CD14-positive monocyte (primary cell): ENCODE data around the gene APOL4. TPM values are rescaled to one million over a fixed set of nuclear protein-coding genes. Genes with fewer than 3 reads are reported as not detected.
A peak's percentile ranks its signal among the peaks of the same experiment; 100 is the strongest.

Experiments used
- DNase-seq, 3 donors: peaks; one replicate each; pipeline ENCODE4 v3.0.0-alpha.2; 2011 to 2022
- H2AFZ ChIP-seq: 2 replicates; pipeline ENCODE4 v1.6.0; 2012; ENCODE audit warnings: mild to moderate bottlenecking, low read depth, low read length, inconsistent platforms; ENCODE audit not compliant: insufficient read depth, poor library complexity, severe bottlenecking
- H3K27ac ChIP-seq, 2 donors: 1 replicate in 1 of 2; 2 replicates in 1 of 2; pipeline ENCODE4 v1.5.1; 2012 to 2013; ENCODE audit warnings: low read length in 2 of 2, control low read depth in 1 of 2, inconsistent platforms in 1 of 2, low read depth in 1 of 2, mild to moderate bottlenecking in 1 of 2
- H3K27me3 ChIP-seq, 2 donors: one replicate each; pipeline versions ENCODE4 v1.6.0 to v1.6.1; 2011 to 2013; ENCODE audit warnings: low read length in 2 of 2; ENCODE audit not compliant: control insufficient read depth in 2 of 2, insufficient read depth in 2 of 2
- H3K36me3 ChIP-seq, 2 donors: replicated peaks in 1 of 2; 1 replicate in 1 of 2; 2 replicates in 1 of 2; pipeline versions ENCODE4 v1.5.1 to v1.6.1; 2012 to 2013; ENCODE audit warnings: low read length in 2 of 2, control low read depth in 1 of 2, inconsistent platforms in 1 of 2, mild to moderate bottlenecking in 1 of 2; ENCODE audit not compliant: insufficient read depth in 2 of 2, control insufficient read depth in 1 of 2
- H3K4me1 ChIP-seq, 2 donors: 1 replicate in 1 of 2; 2 replicates in 1 of 2; pipeline versions ENCODE4 v1.5.1 to v1.6.1; 2012 to 2013; ENCODE audit warnings: low read length in 2 of 2, control low read depth in 1 of 2, inconsistent platforms in 1 of 2, mild to moderate bottlenecking in 1 of 2, moderate library complexity in 1 of 2; ENCODE audit not compliant: insufficient read depth in 2 of 2, control insufficient read depth in 1 of 2
- H3K4me2 ChIP-seq: replicated peaks from 2 replicates; pipeline ENCODE3; 2012; ENCODE audit warnings: low read length, moderate library complexity, mild to moderate bottlenecking; ENCODE audit not compliant: poor library complexity, severe bottlenecking; ENCODE audit errors: extremely low read depth
- H3K4me3 ChIP-seq, 3 experiments: fragments of 200-600 bp in 1 of 3; sonication (generic) in 1 of 3; replicated peaks in 1 of 3; 1 replicate in 2 of 3; 2 replicates in 1 of 3; pipeline ENCODE4 v1.5.1; 2011 to 2013; ENCODE audit warnings: low read length in 3 of 3, mild to moderate bottlenecking in 3 of 3, control low read depth in 2 of 3, low read depth in 2 of 3, inconsistent platforms in 1 of 3, moderate library complexity in 1 of 3
- H3K79me2 ChIP-seq: 2 replicates; pipeline ENCODE4 v1.6.0; 2012; ENCODE audit warnings: mild to moderate bottlenecking, control low read depth, inconsistent platforms, low read length, moderate library complexity; ENCODE audit not compliant: insufficient read depth
- H3K9ac ChIP-seq: 2 replicates; pipeline ENCODE4 v1.6.0; 2017; ENCODE audit warnings: low read length, mild to moderate bottlenecking; ENCODE audit not compliant: insufficient read depth, poor library complexity, severe bottlenecking
- H3K9me3 ChIP-seq, 2 donors: replicated peaks in 1 of 2; 1 replicate in 1 of 2; 2 replicates in 1 of 2; pipeline versions ENCODE4 v1.5.1 to v1.6.1; 2012 to 2013; ENCODE audit warnings: low read length in 2 of 2, control low read depth in 1 of 2; ENCODE audit not compliant: control insufficient read depth in 1 of 2, insufficient read depth in 1 of 2
- H4K20me1 ChIP-seq: 2 replicates; pipeline ENCODE4 v1.6.0; 2012; ENCODE audit warnings: mild to moderate bottlenecking, low read length, control low read depth, moderate library complexity; ENCODE audit not compliant: insufficient read depth
- H3K27ac Mint-ChIP-seq, 7 donors: one replicate each; pipeline ENCODE4 v1.8.0; 2020; ENCODE audit warnings: mild to moderate bottlenecking in 7 of 7, mixed read lengths in 7 of 7, moderate library complexity in 6 of 7, inconsistent platforms in 2 of 7
- H3K27me3 Mint-ChIP-seq, 3 donors: one replicate each; pipeline ENCODE4 v1.8.0; 2021 to 2022; ENCODE audit warnings: low read depth in 3 of 3, mild to moderate bottlenecking in 3 of 3, mixed read lengths in 3 of 3, moderate library complexity in 3 of 3, inconsistent platforms in 1 of 3
- H3K36me3 Mint-ChIP-seq, 2 donors: one replicate each; pipeline ENCODE4 v1.8.0; 2020; ENCODE audit warnings: mixed read lengths in 2 of 2, inconsistent platforms in 1 of 2, mild to moderate bottlenecking in 1 of 2
- H3K4me1 Mint-ChIP-seq: one replicate; pipeline ENCODE4 v1.8.0; 2020; ENCODE audit warnings: mild to moderate bottlenecking, mixed read lengths
- H3K4me3 Mint-ChIP-seq, 2 donors: one replicate each; pipeline ENCODE4 v1.8.0; 2020; ENCODE audit warnings: mild to moderate bottlenecking in 2 of 2, mixed read lengths in 2 of 2, moderate library complexity in 1 of 2
- H3K9me3 Mint-ChIP-seq, 7 donors: one replicate each; pipeline ENCODE4 v1.8.0; 2020 to 2022; ENCODE audit warnings: mixed read lengths in 7 of 7, mild to moderate bottlenecking in 6 of 7, moderate library complexity in 6 of 7, inconsistent platforms in 2 of 7
- CTCF ChIP-seq: fragments of 200-600 bp; IDR thresholded peaks from one replicate; pipeline ENCODE4 v1.8.0; 2022; ENCODE audit warnings: antibody characterized with exemption, mild to moderate bottlenecking
- WGBS: methylation state at CpG from one replicate; pipeline ENCODE4 v1.1.5; 2013; ENCODE audit warnings: missing lambda C conversion rate; ENCODE audit not compliant: insufficient coverage; 5-methylcytosine and 5-hydroxymethylcytosine counted together
- intact Hi-C, 2 donors: fragments of 100-400 bp; cut with micrococcal nuclease; formaldehyde crosslinking; loops; one replicate each; pipeline versions ENCODE4 v1.15.0 to v1.15.1; 2023
- polyA plus RNA-seq, 3 donors: library from polyadenylated mRNA; depleted of rRNA in 1 of 3; unstranded in 2 of 3; stranded (reverse) in 1 of 3; fragments of 300-500 nt in 2 of 3; fragments of >200 nt in 1 of 3; fragmentation: Illumina TruSeq in 2 of 3; gene quantifications; 1 replicate in 2 of 3; 2 replicates in 1 of 3; pipeline ENCODE4 v1.2.3, GENCODE V29; 2012 to 2021

The APOL4 gene
- polyA plus RNA-seq, 3 donors, result 0.51 to 1.4 (median 0.71) TPM

GRCh38 chr22:36180038-36180880, 21.4 kb downstream of the APOL4 start:
- DNase-seq, result peak; percentile 68 to 80 (median 75)
- Histone ChIP-seq H3K9ac (no peak overlapping the region), H3K4me2 (no peak overlapping the region), H3K9me3 (no peaks in the 10 kb centered on the region), H3K4me3 (no peak overlapping the region), H3K36me3 (no peaks in the 10 kb centered on the region), H3K4me1 (peaks cover 4 to 5% of the 10 kb centered on the region in 2 donors), H4K20me1 (no peaks in the 10 kb centered on the region), H2AFZ (peak overlapping the region; percentile 25), H3K79me2 (no peaks in the 10 kb centered on the region), H3K27me3 (no peaks in the 10 kb centered on the region), H3K27ac (no peak overlapping the region)
- intact Hi-C loops, result loop anchor here in 1 of 2 donors (1.0 kb wide), 1 partner anchor 35 kb away; no protein-coding TSS in a partner anchor
- H3K9me3 Mint-ChIP-seq, result peaks cover 0 to 3% (median 0%) of the 10 kb centered on the region in 7 donors
- no peaks in the 10 kb centered on the region for H3K36me3 Mint-ChIP-seq
- H3K27me3 Mint-ChIP-seq, result peaks cover 0 to 2% (median 0%) of the 10 kb centered on the region in 3 donors
- H3K4me1 Mint-ChIP-seq, result peaks cover 14% of the 10 kb centered on the region
- H3K4me3 Mint-ChIP-seq, result no peak overlapping the region
- 56% methylated on average over 21 of the region's 22 CpGs for WGBS
- H3K27ac Mint-ChIP-seq, result no peak overlapping the region
- peak; percentile 89 for TF ChIP-seq CTCF

GRCh38 chr22:36177160-36177559, 24.4 kb downstream of the APOL4 start:
- H3K4me2 ChIP-seq, result no peak overlapping the region
- no peak overlapping the region for H2AFZ ChIP-seq
- peaks cover 0 to 2% (median 0%) of the 10 kb centered on the region in 3 donors for H3K27me3 Mint-ChIP-seq
- no peaks in the 10 kb centered on the region for H3K27me3 ChIP-seq
- no peak for TF ChIP-seq CTCF
- intact Hi-C loops, result no loop called here
- no peak for DNase-seq
- peaks cover 0 to 3% (median 0%) of the 10 kb centered on the region in 7 donors for H3K9me3 Mint-ChIP-seq
- H3K27ac Mint-ChIP-seq, result no peak overlapping the region
- no peaks in the 10 kb centered on the region for H3K36me3 ChIP-seq
- no peak overlapping the region for H3K9ac ChIP-seq
- WGBS, result 100% methylated on average over 1 of the region's 3 CpGs
- no peaks in the 10 kb centered on the region for H3K79me2 ChIP-seq
- H3K4me1 ChIP-seq, result peaks cover 4 to 5% of the 10 kb centered on the region in 2 donors
- no peaks in the 10 kb centered on the region for H3K9me3 ChIP-seq
- peaks cover 12% of the 10 kb centered on the region for H3K4me1 Mint-ChIP-seq
- H3K27ac ChIP-seq, result no peak overlapping the region
- no peaks in the 10 kb centered on the region for H3K36me3 Mint-ChIP-seq
- no peak overlapping the region for H3K4me3 Mint-ChIP-seq
- H4K20me1 ChIP-seq, result no peaks in the 10 kb centered on the region
- no peak overlapping the region for H3K4me3 ChIP-seq
